ENCODE data around the gene TPCN2. TPM values are rescaled to one million over a fixed set of nuclear protein-coding genes. Genes with fewer than 3 reads are reported as not detected.

Gene TPCN2
- total and polyA plus RNA-seq, 2 of the 4 experiments (the other 2 are of a cell fraction): 3.4 to 8.0 TPM

DNA sequence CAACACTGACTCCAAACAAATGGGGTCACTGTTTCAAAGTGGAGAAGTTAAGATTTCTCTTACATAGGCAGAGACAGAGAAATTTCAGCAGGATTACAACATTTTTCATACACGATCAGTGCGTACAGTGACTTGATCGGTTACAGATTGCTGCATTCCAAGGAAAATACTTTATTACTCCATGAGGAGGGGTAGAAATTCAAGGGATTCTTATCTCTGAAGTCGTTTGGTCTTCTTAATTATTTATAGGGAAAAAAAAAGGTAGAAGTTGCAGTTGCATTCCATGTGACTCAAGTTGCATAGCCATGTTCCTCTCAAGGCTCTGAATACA, 96.3 kb downstream of the TPCN2 start:
- Histone ChIP-seq H4K20me1 (ENCODE audit: insufficient read depth, low read length) (no peaks in the 10 kb centered on the region), H3K79me1 (ENCODE audit: low read depth in 1 of 2, low read length in 2 of 2) (no peaks in the 10 kb centered on the region), H4K91ac (ENCODE audit: insufficient read depth, low read depth, low read length) (no peak overlapping the region), H3K9me1 (ENCODE audit: insufficient read depth, low read length) (peaks cover 6% of the 10 kb centered on the region; the same call in 1 of the 2 replicates), H3K9ac (ENCODE audit: low read depth, low read length) (no peak overlapping the region), H3K27ac (ENCODE audit: insufficient read depth, low read length) (peak overlapping the region; percentile 57; the same call in 1 of the 2 replicates), H3K9me3 (ENCODE audit: control insufficient read depth, insufficient read depth, low read length) (peaks cover 9% of the 10 kb centered on the region), H3K14ac (replicated peaks; ENCODE audit: low read depth, low read length) (no peak overlapping the region), H3K4ac (ENCODE audit: low read depth, low read length) (peak overlapping the region; percentile 26; the same call in 1 of the 2 replicates), H4K5ac (ENCODE audit: low read depth, low read length) (no peak overlapping the region), H2BK5ac (ENCODE audit: low read depth, low read length, poor library complexity, severe bottlenecking) (peak overlapping the region; percentile 31), H3K4me2 (ENCODE audit: low read depth, low read length) (peak overlapping the region; percentile 51; the same call in 1 of the 2 replicates), H3K18ac (ENCODE audit: low read depth, low read length) (no peak overlapping the region), H3K56ac (ENCODE audit: extremely low read depth, insufficient read depth, low read length) (no peak overlapping the region), H3K4me1 (ENCODE audit: control insufficient read depth, insufficient read depth, low read length) (peaks cover 11% of the 10 kb centered on the region), H2BK15ac (ENCODE audit: low read depth, low read length) (0 out of 3 replicates have a peak overlapping the region, but pooled peaks have one; percentile 73), H2AK9ac (replicated peaks; ENCODE audit: low read depth, low read length, poor library complexity) (no peak overlapping the region), H2AK5ac (ENCODE audit: low read depth, low read length) (no peak overlapping the region), H2AFZ (replicated peaks; ENCODE audit: low read length, poor library complexity) (no peak overlapping the region), H2BK120ac (ENCODE audit: low read depth, low read length) (peak overlapping the region; percentile 33; the same call in 1 of the 2 replicates), H4K8ac (ENCODE audit: low read depth in 2 of 2, low read length in 2 of 2) (0 out of 4 replicates have a peak overlapping the region, but pooled peaks of 1 of the 2 experiments have one; percentile 45), H2BK20ac (ENCODE audit: low read depth, low read length) (no peak overlapping the region), H3K23ac (ENCODE audit: low read depth, low read length) (no peak overlapping the region), H3K27me3 (ENCODE audit: control insufficient read depth, insufficient read depth, low read length) (no peaks in the 10 kb centered on the region), H3K4me3 (ENCODE audit: insufficient read depth, low read depth, low read length) (no peak overlapping the region), H3K36me3 (ENCODE audit: control insufficient read depth, insufficient read depth, low read length) (no peaks in the 10 kb centered on the region)
- WGBS, 2 experiments (ENCODE audit: extremely low coverage in 2 of 2, insufficient read length in 1 of 2): no CpG with 5 or more reads among the region's 4 CpGs
- BruUV-seq (replicated peaks): no TSS peak
- in situ Hi-C loops (cut with MboI; ENCODE audit: low sequenced_read_pairs) (no loop called here), dilution Hi-C loops (cut with HindIII; ENCODE audit: low sequenced_read_pairs, unreplicated experiment) (no loop called here), intact Hi-C loops (cut with micrococcal nuclease) (loop anchor here (1.0 kb wide), 1 partner anchor 498 kb away; no protein-coding TSS in a partner anchor)
- TF ChIP-seq, protein P1, sequence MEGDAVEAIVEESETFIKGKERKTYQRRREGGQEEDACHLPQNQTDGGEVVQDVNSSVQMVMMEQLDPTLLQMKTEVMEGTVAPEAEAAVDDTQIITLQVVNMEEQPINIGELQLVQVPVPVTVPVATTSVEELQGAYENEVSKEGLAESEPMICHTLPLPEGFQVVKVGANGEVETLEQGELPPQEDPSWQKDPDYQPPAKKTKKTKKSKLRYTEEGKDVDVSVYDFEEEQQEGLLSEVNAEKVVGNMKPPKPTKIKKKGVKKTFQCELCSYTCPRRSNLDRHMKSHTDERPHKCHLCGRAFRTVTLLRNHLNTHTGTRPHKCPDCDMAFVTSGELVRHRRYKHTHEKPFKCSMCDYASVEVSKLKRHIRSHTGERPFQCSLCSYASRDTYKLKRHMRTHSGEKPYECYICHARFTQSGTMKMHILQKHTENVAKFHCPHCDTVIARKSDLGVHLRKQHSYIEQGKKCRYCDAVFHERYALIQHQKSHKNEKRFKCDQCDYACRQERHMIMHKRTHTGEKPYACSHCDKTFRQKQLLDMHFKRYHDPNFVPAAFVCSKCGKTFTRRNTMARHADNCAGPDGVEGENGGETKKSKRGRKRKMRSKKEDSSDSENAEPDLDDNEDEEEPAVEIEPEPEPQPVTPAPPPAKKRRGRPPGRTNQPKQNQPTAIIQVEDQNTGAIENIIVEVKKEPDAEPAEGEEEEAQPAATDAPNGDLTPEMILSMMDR (conservative IDR thresholded peaks at IDR 0.05; ENCODE audit: low read depth, low read length): peak; percentile 27
- TF ChIP-seq CHD1 (IDR thresholded peaks at IDR 0.05; ENCODE audit: low read depth, low read length) (no peak), MXI1 (IDR thresholded peaks at IDR 0.05; ENCODE audit: borderline replicate concordance, low read depth, low read length) (no peak), CEBPB (IDR thresholded peaks at IDR 0.05; ENCODE audit: low read depth, low read length) (peak; percentile 58), MAZ (IDR thresholded peaks at IDR 0.05; ENCODE audit: borderline replicate concordance, low read depth, low read length) (no peak), POLR2A (IDR thresholded peaks at IDR 0.05; ENCODE audit: low read depth, low read length) (no peak), FOS (IDR thresholded peaks at IDR 0.05; ENCODE audit: low read depth, low read length) (no peak), NFE2L2 (IDR thresholded peaks at IDR 0.05; ENCODE audit: low read depth, low read length) (no peak), RCOR1 (IDR thresholded peaks at IDR 0.05; ENCODE audit: insufficient replicate concordance, low read length) (no peak), RFX5 (IDR thresholded peaks at IDR 0.05; ENCODE audit: low read depth, low read length) (no peak), USF2 (IDR thresholded peaks at IDR 0.05; ENCODE audit: low read depth, low read length) (no peak), MAFK (IDR thresholded peaks at IDR 0.05; ENCODE audit: low read depth, low read length) (no peak), BHLHE40 (IDR thresholded peaks at IDR 0.05; ENCODE audit: low read depth, low read length) (no peak), SMC3 (IDR thresholded peaks at IDR 0.05; ENCODE audit: low read depth, low read length) (no peak), RAD21 (IDR thresholded peaks at IDR 0.05; ENCODE audit: low read length) (peak; percentile 15; the same call in 1 of the 2 replicates)
- TF ChIP-seq, protein P2, sequence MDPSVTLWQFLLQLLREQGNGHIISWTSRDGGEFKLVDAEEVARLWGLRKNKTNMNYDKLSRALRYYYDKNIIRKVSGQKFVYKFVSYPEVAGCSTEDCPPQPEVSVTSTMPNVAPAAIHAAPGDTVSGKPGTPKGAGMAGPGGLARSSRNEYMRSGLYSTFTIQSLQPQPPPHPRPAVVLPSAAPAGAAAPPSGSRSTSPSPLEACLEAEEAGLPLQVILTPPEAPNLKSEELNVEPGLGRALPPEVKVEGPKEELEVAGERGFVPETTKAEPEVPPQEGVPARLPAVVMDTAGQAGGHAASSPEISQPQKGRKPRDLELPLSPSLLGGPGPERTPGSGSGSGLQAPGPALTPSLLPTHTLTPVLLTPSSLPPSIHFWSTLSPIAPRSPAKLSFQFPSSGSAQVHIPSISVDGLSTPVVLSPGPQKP (IDR thresholded peaks at IDR 0.05; ENCODE audit: borderline replicate concordance, low read depth, low read length): no peak
- POLR2A ChIA-PET (ENCODE audit: unreplicated experiment): no interaction called here
- peak; percentile 84 for ATAC-seq (ENCODE audit: low read depth)
- CTCF ChIA-PET: interaction anchor here (0.5 kb wide), 1 partner anchor 269 kb away, joined by 3 read pairs; no protein-coding TSS in a partner anchor
- peak; percentile 70 for DNase-seq

Measured in IMR-90 (cell line).